ENCODE results near the gene USP49. TPM values are rescaled to one million over a fixed set of nuclear protein-coding genes. Genes with fewer than 3 reads are reported as not detected.

USP49 gene
- total RNA-seq, 1 experiment from 2014 or later: 6.9 TPM

GRCh38 chr6:41798901-41799558, 96.1 kb downstream of the USP49 start:
- no peak overlapping the region for H3K27ac ChIP-seq (ENCODE audit: low read depth, low read length)
- ChIA-PET POLR2A (no interaction called here), CTCF (interaction anchor here (1.4 kb wide), 1 partner anchor 122 kb away, joined by 3 read pairs; the partner anchor contains the start of genes BYSL and MED20), RAD21 (ENCODE audit: low non-redundant PET in 1 of 2, low total read pairs in 2 of 2, uncharacterized antibody in 2 of 2, unreplicated experiment in 2 of 2) (no interaction called here)
- no peak overlapping the region for H3K4me3 ChIP-seq (replicated peaks in 1 of 2; ENCODE audit: low read depth in 1 of 2, low read length in 2 of 2)
- H3K4me1 ChIP-seq (ENCODE audit: control insufficient read depth in 1 of 2, insufficient read depth in 2 of 2, low read length in 2 of 2): no peaks in the 10 kb centered on the region
- no peak overlapping the region for H2AFZ ChIP-seq (ENCODE audit: low read depth, low read length, poor library complexity, severe bottlenecking)
- no peak for ATAC-seq
- H3K36me3 ChIP-seq (ENCODE audit: control insufficient read depth in 1 of 2, insufficient read depth in 2 of 2, low read length in 2 of 2): peaks cover 5 to 8% of the 10 kb centered on the region in 2 experiments; a peak in 1 of 4 replicates
- H3K9me2 ChIP-seq (ENCODE audit: insufficient read depth): no peaks in the 10 kb centered on the region
- no peaks in the 10 kb centered on the region for H3K27me3 ChIP-seq (ENCODE audit: insufficient read depth, low read length)
- H4K20me1 ChIP-seq (ENCODE audit: insufficient read depth): no peaks in the 10 kb centered on the region
- TF ChIP-seq TCF7L2 (IDR thresholded peaks at IDR 0.05; ENCODE audit: borderline replicate concordance, extremely low read depth, insufficient read depth, insufficient read length): no peak
- TF ChIP-seq POLR2AphosphoS5 (IDR thresholded peaks at IDR 0.05; ENCODE audit: low read depth, low read length): no peak
- no peak for TF ChIP-seq SIN3A (IDR thresholded peaks at IDR 0.05; ENCODE audit: low read depth)
- TF ChIP-seq, protein P1, sequence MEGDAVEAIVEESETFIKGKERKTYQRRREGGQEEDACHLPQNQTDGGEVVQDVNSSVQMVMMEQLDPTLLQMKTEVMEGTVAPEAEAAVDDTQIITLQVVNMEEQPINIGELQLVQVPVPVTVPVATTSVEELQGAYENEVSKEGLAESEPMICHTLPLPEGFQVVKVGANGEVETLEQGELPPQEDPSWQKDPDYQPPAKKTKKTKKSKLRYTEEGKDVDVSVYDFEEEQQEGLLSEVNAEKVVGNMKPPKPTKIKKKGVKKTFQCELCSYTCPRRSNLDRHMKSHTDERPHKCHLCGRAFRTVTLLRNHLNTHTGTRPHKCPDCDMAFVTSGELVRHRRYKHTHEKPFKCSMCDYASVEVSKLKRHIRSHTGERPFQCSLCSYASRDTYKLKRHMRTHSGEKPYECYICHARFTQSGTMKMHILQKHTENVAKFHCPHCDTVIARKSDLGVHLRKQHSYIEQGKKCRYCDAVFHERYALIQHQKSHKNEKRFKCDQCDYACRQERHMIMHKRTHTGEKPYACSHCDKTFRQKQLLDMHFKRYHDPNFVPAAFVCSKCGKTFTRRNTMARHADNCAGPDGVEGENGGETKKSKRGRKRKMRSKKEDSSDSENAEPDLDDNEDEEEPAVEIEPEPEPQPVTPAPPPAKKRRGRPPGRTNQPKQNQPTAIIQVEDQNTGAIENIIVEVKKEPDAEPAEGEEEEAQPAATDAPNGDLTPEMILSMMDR (IDR thresholded peaks at IDR 0.05 in 2 of 3, conservative IDR thresholded peaks at IDR 0.05 in 1 of 3; ENCODE audit: borderline replicate concordance in 1 of 3, insufficient read depth in 1 of 3, low read depth in 2 of 3, low read length in 2 of 3): no peak
- no peak for TF ChIP-seq ELF1 (IDR thresholded peaks at IDR 0.05; ENCODE audit: borderline replicate concordance, low read depth)
- no peak for TF ChIP-seq EZH2 (IDR thresholded peaks at IDR 0.05)
- no peak for TF ChIP-seq RAD21 (IDR thresholded peaks at IDR 0.05; ENCODE audit: low read depth)
- TF ChIP-seq EGR1 (IDR thresholded peaks at IDR 0.05; ENCODE audit: low read depth): no peak
- no peak overlapping the region for H3K9ac ChIP-seq (ENCODE audit: low read length)
- intact Hi-C loops (cut with micrococcal nuclease): no loop called here
- H3K9me3 ChIP-seq (ENCODE audit: control insufficient read depth in 1 of 2, insufficient read depth in 1 of 2, low read depth in 1 of 2, low read length in 2 of 2): no peaks in the 10 kb centered on the region
- H3K79me2 ChIP-seq (ENCODE audit: insufficient read depth, low read length): no peaks in the 10 kb centered on the region
- no peak overlapping the region for H3K4me2 ChIP-seq (ENCODE audit: low read length)
- no TSS peak for BruUV-seq (replicated peaks)
- no peak for DNase-seq (ENCODE audit: low read depth, low spot score)

Data from HCT116 (cell line).